GM12892 (cell line): Measurements from ENCODE around the gene DVL2.

ENCODE experiments used
- POLR2A ChIP-seq: IDR thresholded peaks from 2 replicates; pipeline ENCODE4 v1.6.1; 2011; ENCODE audit warnings: low read depth, low read length, control low read depth
- POLR2AphosphoS5 ChIP-seq: IDR thresholded peaks from 2 replicates; pipeline ENCODE4 v1.6.1; 2011; ENCODE audit warnings: low read depth, low read length, control low read depth

DNA sequence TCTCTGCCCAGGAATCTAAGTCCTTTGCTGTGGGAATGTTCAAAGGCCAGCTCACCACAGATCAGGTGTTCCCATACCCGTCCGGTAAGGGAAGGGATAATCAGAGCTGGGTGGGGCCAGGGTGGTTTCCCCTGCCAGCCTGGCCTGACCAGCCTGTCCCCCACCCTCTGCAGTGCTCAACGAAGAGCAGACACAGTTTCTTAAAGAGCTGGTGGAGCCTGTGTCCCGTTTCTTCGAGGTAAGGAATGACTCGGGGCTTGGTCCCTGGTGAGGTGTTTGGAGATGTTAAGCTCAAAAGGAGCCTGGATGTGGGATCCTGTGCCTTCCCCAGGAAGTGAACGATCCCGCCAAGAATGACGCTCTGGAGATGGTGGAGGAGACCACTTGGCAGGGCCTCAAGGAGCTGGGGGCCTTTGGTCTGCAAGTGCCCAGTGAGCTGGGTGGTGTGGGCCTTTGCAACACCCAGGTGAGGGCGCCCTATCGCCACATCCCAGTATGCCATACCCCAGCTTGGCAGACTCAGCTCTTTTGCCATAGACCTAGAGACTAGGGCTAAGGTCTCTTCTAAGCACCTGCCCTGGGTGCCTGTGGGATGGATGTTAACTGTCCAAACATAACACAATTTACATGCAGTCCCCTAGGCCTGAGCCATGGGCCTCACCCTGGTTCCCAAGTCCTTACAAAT lies 13.6 kb downstream of the DVL2 start:
- TF ChIP-seq POLR2A, result no peak
- peak; percentile 46; the same call in 1 of the 2 replicates for TF ChIP-seq POLR2AphosphoS5
